ENCODE results near the gene SCYGR1.

GRCh38 chr2:227376656-227377396, 10.9 kb downstream of the SCYGR1 start:
- TF ChIP-seq CTCF (IDR thresholded peaks at IDR 0.05) (no peak), POLR2A (IDR thresholded peaks at IDR 0.05) (no peak)

Data from body of pancreas (tissue), 4 donors.